GM21786 (cell line): ENCODE data around the gene GPN1.
"Not testable (repeated sequence)": the region's sequence is repeated elsewhere in the genome, so short reads cannot be mapped to it uniquely, and the experiment has no call there.

ENCODE experiments used
- ATAC-seq: cut with Tn5 transposase; IDR thresholded peaks from one replicate; pipeline ENCODE4 v1.9.1; 2021; ENCODE audit not compliant: unreplicated experiment

GPN1 gene

GRCh38 chr2:27667446-27667845 lies 38.6 kb downstream of the GPN1 start:
- no peak for ATAC-seq

GRCh38 chr2:27671235-27671634 lies 42.4 kb downstream of the GPN1 start:
- ATAC-seq, result no peak

- no peak for ATAC-seq
Observed at GRCh38 chr2:27672723-27673486, 44.1 kb downstream of the GPN1 start.

GRCh38 chr2:27680571-27680970 lies 51.7 kb downstream of the GPN1 start:
- no peak for ATAC-seq

- no peak for ATAC-seq
Observed at GRCh38 chr2:27681841-27682240, 53.0 kb downstream of the GPN1 start.

- ATAC-seq, result not testable (repeated sequence)
Observed at GRCh38 chr2:27682334-27682771, 53.5 kb downstream of the GPN1 start.

- peak; percentile 76 for ATAC-seq
Observed at GRCh38 chr2:27683390-27684071, 54.7 kb downstream of the GPN1 start.

- ATAC-seq, result not testable (repeated sequence)
Observed at GRCh38 chr2:27685006-27685405, 56.2 kb downstream of the GPN1 start.

GRCh38 chr2:27685577-27685976 lies 56.7 kb downstream of the GPN1 start:
- ATAC-seq, result no peak

GRCh38 chr2:27687232-27687631 lies 58.4 kb downstream of the GPN1 start:
- no peak for ATAC-seq

GRCh38 chr2:27689424-27689823 lies 60.6 kb downstream of the GPN1 start:
- no peak for ATAC-seq

GRCh38 chr2:27690052-27690451 lies 61.2 kb downstream of the GPN1 start:
- ATAC-seq, result no peak

GRCh38 chr2:27697660-27698059 lies 68.8 kb downstream of the GPN1 start:
- ATAC-seq, result no peak
